Liver (tissue), 9 donors: ENCODE results near the gene CERS4. TPM values are rescaled to one million over a fixed set of nuclear protein-coding genes. Genes with fewer than 3 reads are reported as not detected.

Source experiments
- DNase-seq: peaks from one replicate; pipeline ENCODE4 v3.0.0-alpha.2; 2017; ENCODE audit warnings: low spot score
- H3K27ac ChIP-seq, 2 donors: one replicate each; pipeline ENCODE4 v1.7.0; 2013; ENCODE audit warnings: inconsistent platforms in 2 of 2, low read length in 2 of 2, control low read depth in 1 of 2, low read depth in 1 of 2, mild to moderate bottlenecking in 1 of 2
- H3K27me3 ChIP-seq, 4 donors: one replicate each; pipeline versions ENCODE4 v1.6.1 to v1.7.0; 2013; ENCODE audit warnings: low read length in 3 of 4, inconsistent platforms in 1 of 4, mild to moderate bottlenecking in 1 of 4, moderate library complexity in 1 of 4; ENCODE audit not compliant: control insufficient read depth in 4 of 4, insufficient read depth in 4 of 4
- H3K36me3 ChIP-seq, 4 donors: one replicate each; pipeline versions ENCODE4 v1.6.1 to v1.7.0; 2013; ENCODE audit warnings: low read length in 3 of 4, mild to moderate bottlenecking in 3 of 4, low read depth in 1 of 4, moderate library complexity in 1 of 4; ENCODE audit not compliant: control insufficient read depth in 4 of 4, insufficient read depth in 3 of 4
- H3K4me1 ChIP-seq, 4 donors: one replicate each; pipeline versions ENCODE4 v1.6.1 to v1.7.0; 2013; ENCODE audit warnings: low read length in 3 of 4, mild to moderate bottlenecking in 3 of 4, moderate library complexity in 1 of 4; ENCODE audit not compliant: control insufficient read depth in 4 of 4, insufficient read depth in 4 of 4
- H3K4me3 ChIP-seq, 3 donors: one replicate each; pipeline versions ENCODE4 v1.6.1 to v1.7.0; 2013; ENCODE audit warnings: low read length in 3 of 3, control low read depth in 1 of 3, low read depth in 1 of 3, mild to moderate bottlenecking in 1 of 3
- H3K9ac ChIP-seq, 2 donors: one replicate each; pipeline ENCODE4 v1.7.0; 2013; ENCODE audit warnings: low read length in 2 of 2, mild to moderate bottlenecking in 2 of 2, moderate library complexity in 2 of 2, control low read depth in 1 of 2, low read depth in 1 of 2
- H3K9me3 ChIP-seq, 4 donors: one replicate each; pipeline versions ENCODE4 v1.6.1 to v1.7.0; 2013; ENCODE audit warnings: low read length in 3 of 4; ENCODE audit not compliant: control insufficient read depth in 4 of 4
- EGR1 ChIP-seq, 2 donors: IDR thresholded peaks; 2 replicates each; pipeline ENCODE4 v1.6.1; 2016 to 2018; ENCODE audit warnings: antibody characterized with exemption in 2 of 2, low read depth in 2 of 2
- FOXA1 ChIP-seq: IDR thresholded peaks from 2 replicates; pipeline ENCODE4 v1.6.1; 2016; ENCODE audit warnings: antibody characterized with exemption
- FOXA2 ChIP-seq: IDR thresholded peaks from 2 replicates; pipeline ENCODE4 v1.6.1; 2016; ENCODE audit warnings: antibody characterized with exemption
- HNF4A ChIP-seq, 2 donors: conservative IDR thresholded peaks; 2 replicates each; pipeline ENCODE4 v1.6.1; 2016; ENCODE audit warnings: antibody characterized with exemption in 2 of 2, mild to moderate bottlenecking in 2 of 2
- HNF4G ChIP-seq: IDR thresholded peaks from 2 replicates; pipeline ENCODE4 v1.6.1; 2016; ENCODE audit warnings: antibody characterized with exemption
- JUND ChIP-seq, 2 donors: IDR thresholded peaks; 2 replicates each; pipeline ENCODE4 v1.6.1; 2016; ENCODE audit warnings: antibody characterized with exemption in 2 of 2
- NR2F2 ChIP-seq: IDR thresholded peaks from 2 replicates; pipeline ENCODE4 v1.6.1; 2016; ENCODE audit warnings: antibody characterized with exemption
- RAD21 ChIP-seq, 2 donors: IDR thresholded peaks; 2 replicates each; pipeline ENCODE4 v1.6.1; 2016; ENCODE audit warnings: antibody characterized with exemption in 2 of 2, mild to moderate bottlenecking in 2 of 2
- RXRA ChIP-seq, 2 donors: IDR thresholded peaks; 2 replicates each; pipeline ENCODE4 v1.6.1; 2017 to 2018; ENCODE audit warnings: antibody characterized with exemption in 2 of 2, mild to moderate bottlenecking in 1 of 2
- SP1 ChIP-seq: IDR thresholded peaks from 2 replicates; pipeline ENCODE4 v1.6.1; 2018; ENCODE audit warnings: antibody characterized with exemption, mild to moderate bottlenecking
- TAF1 ChIP-seq: conservative IDR thresholded peaks from 2 replicates; pipeline ENCODE4 v1.6.1; 2016; ENCODE audit warnings: antibody characterized with exemption, mild to moderate bottlenecking
- YY1 ChIP-seq: IDR thresholded peaks from 2 replicates; pipeline ENCODE4 v1.6.1; 2016; ENCODE audit warnings: antibody characterized with exemption, mild to moderate bottlenecking
- WGBS: extraction: QIAGEN DNeasy Blood & Tissue Kit; methylation state at CpG from one replicate; pipeline ENCODE4 v1.1.7; 2013; 5-methylcytosine and 5-hydroxymethylcytosine counted together
- polyA plus RNA-seq, 2 donors: library from polyadenylated mRNA; stranded (reverse) in 1 of 2; unstranded in 1 of 2; fragments of 200-250 nt in 1 of 2; fragments of >200 nt in 1 of 2; fragmentation: Nextera tagmentation in 1 of 2; extraction: Ambion mirVana in 1 of 2; gene quantifications; one replicate each; pipeline versions ENCODE4 v1.2.1 to v1.2.3, GENCODE V29; 2013 to 2015
- total RNA-seq, 2 donors: library from RNA; depleted of rRNA; stranded (reverse); fragments of >200 nt; gene quantifications; one replicate each; pipeline ENCODE4 v1.2.3, GENCODE V29; 2014
- TF ChIP-seq, protein P1 (sequence below): IDR thresholded peaks from 2 replicates; pipeline ENCODE4 v1.6.1; 2016; ENCODE audit warnings: antibody characterized with exemption
- TF ChIP-seq, protein P2 (sequence below): fragments of 150-350 bp; IDR thresholded peaks from 2 replicates; pipeline ENCODE4 v1.5.1; 2017; ENCODE audit warnings: improper control_type of control experiment, low read depth, low read length; ENCODE audit not compliant: missing input control
- TF ChIP-seq, protein P3 (sequence below): IDR thresholded peaks from 2 replicates; pipeline ENCODE4 v1.6.1; 2016; ENCODE audit warnings: antibody characterized with exemption
- TF ChIP-seq, protein P4 (sequence below): IDR thresholded peaks from 2 replicates; pipeline ENCODE4 v1.6.1; 2016; ENCODE audit warnings: antibody characterized with exemption, mild to moderate bottlenecking
- TF ChIP-seq, protein P5 (sequence below): IDR thresholded peaks from 2 replicates; pipeline ENCODE4 v1.6.1; 2016; ENCODE audit warnings: antibody characterized with exemption
- donor health status: healthy.
- donor health status: healthy.
- donor health status: healthy.
- donor health status: healthy.
- donor health status: healthy.

The CERS4 gene
- total and polyA plus RNA-seq, 4 donors = 42.7 to 65.1 (median 56.4) TPM

DNA sequence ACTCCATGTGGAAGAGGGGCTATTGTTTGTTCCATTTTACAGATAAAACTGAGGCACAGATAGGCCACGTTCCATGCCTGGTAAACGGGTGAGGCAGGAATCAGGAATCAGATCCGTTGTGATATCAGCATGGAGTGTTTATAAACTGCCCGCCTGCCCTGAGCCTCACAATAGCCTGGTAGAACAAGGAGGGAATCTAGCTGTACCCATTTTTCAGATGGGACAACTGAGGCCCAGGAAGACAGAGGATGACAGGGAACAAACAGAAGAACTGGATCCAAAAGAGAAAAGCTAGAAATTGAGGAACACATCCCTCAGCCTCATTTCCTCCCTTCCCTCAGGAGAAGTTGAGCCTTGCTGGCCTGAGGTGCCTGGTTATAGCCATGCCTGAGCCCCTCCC is 32.5 kb downstream of the CERS4 start:
- no peaks in the 10 kb centered on the region for H3K27me3 ChIP-seq

DNA sequence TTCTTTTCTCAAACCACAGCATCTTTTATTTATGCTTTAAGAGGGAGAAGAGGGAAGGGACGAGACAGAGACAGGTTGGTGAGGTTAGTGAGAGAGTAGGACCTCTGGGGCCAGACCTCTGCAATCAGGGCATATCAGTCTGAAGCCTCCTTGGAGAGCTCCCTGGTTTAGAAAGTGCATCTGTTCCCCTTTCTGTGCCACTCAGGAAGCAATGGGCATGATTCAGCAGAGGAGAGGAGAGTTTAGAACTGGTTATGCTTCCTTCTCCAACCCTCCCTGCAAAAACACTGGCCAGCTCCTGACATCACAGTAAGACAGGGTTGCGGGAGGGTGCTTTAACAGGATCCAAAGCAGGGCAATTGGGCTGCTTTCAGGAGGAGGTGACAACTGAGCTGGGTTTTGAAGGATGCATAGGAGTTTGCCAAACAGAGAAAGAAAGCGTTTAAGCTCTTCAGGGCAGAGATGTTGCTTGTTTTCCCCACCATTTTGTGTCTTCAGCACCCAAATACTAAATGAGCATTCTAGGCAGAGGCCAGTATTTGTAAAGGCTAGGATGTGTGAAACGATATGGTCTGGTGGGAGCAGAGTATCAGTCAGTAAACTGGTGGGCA is 33.1 kb downstream of the CERS4 start:
- H3K36me3 ChIP-seq = peaks cover 0 to 4% (median 2%) of the 10 kb centered on the region in 4 donors
- no peak for DNase-seq
- 94% methylated on average over 4 of the region's 4 CpGs for WGBS
- no peak overlapping the region for H3K27ac ChIP-seq
- H3K27me3 ChIP-seq = no peaks in the 10 kb centered on the region
- no peak overlapping the region for H3K9ac ChIP-seq
- no peak for TF ChIP-seq TAF1
- TF ChIP-seq JUND (IDR thresholded peaks at IDR 0.05) = no peak
- TF ChIP-seq, protein P1, sequence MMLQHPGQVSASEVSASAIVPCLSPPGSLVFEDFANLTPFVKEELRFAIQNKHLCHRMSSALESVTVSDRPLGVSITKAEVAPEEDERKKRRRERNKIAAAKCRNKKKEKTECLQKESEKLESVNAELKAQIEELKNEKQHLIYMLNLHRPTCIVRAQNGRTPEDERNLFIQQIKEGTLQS = no peak
- TF ChIP-seq HNF4A (conservative IDR thresholded peaks at IDR 0.05) = no peak
- no peak for TF ChIP-seq HNF4G
- TF ChIP-seq FOXA1 = no peak
- TF ChIP-seq, protein P2, sequence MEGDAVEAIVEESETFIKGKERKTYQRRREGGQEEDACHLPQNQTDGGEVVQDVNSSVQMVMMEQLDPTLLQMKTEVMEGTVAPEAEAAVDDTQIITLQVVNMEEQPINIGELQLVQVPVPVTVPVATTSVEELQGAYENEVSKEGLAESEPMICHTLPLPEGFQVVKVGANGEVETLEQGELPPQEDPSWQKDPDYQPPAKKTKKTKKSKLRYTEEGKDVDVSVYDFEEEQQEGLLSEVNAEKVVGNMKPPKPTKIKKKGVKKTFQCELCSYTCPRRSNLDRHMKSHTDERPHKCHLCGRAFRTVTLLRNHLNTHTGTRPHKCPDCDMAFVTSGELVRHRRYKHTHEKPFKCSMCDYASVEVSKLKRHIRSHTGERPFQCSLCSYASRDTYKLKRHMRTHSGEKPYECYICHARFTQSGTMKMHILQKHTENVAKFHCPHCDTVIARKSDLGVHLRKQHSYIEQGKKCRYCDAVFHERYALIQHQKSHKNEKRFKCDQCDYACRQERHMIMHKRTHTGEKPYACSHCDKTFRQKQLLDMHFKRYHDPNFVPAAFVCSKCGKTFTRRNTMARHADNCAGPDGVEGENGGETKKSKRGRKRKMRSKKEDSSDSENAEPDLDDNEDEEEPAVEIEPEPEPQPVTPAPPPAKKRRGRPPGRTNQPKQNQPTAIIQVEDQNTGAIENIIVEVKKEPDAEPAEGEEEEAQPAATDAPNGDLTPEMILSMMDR = no peak
- no peak for TF ChIP-seq EGR1 (IDR thresholded peaks at IDR 0.05; ENCODE audit: low read depth in 2 of 2)
- no peak for TF ChIP-seq FOXA2
- peaks cover 8 to 42% (median 32%) of the 10 kb centered on the region in 4 donors for H3K4me1 ChIP-seq
- H3K4me3 ChIP-seq = no peak overlapping the region
- H3K9me3 ChIP-seq = no peaks in the 10 kb centered on the region

More for the DNA sequence above, 32.5 kb downstream of the CERS4 start:
- no peak for DNase-seq
- Histone ChIP-seq H3K9me3 (no peaks in the 10 kb centered on the region), H3K9ac (no peak overlapping the region), H3K36me3 (peaks cover 0 to 4% (median 2%) of the 10 kb centered on the region in 4 donors), H3K27ac (peak overlapping the region in 1 of 2 donors; percentile 79), H3K4me1 (peaks cover 8 to 36% (median 27%) of the 10 kb centered on the region in 4 donors), H3K4me3 (no peak overlapping the region)
- WGBS = 89% methylated on average over 4 of the region's 4 CpGs
- TF ChIP-seq, protein P1 = no peak
- TF ChIP-seq NR2F2 (no peak), EGR1 (IDR thresholded peaks at IDR 0.05; ENCODE audit: low read depth in 2 of 2) (no peak), SP1 (no peak), RAD21 (IDR thresholded peaks at IDR 0.05) (no peak), HNF4G (no peak), FOXA2 (no peak), TAF1 (no peak), YY1 (no peak), FOXA1 (no peak), JUND (IDR thresholded peaks at IDR 0.05) (no peak), RXRA (IDR thresholded peaks at IDR 0.05) (no peak)
- TF ChIP-seq, protein P3, sequence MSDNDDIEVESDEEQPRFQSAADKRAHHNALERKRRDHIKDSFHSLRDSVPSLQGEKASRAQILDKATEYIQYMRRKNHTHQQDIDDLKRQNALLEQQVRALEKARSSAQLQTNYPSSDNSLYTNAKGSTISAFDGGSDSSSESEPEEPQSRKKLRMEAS = no peak
- TF ChIP-seq, protein P4, sequence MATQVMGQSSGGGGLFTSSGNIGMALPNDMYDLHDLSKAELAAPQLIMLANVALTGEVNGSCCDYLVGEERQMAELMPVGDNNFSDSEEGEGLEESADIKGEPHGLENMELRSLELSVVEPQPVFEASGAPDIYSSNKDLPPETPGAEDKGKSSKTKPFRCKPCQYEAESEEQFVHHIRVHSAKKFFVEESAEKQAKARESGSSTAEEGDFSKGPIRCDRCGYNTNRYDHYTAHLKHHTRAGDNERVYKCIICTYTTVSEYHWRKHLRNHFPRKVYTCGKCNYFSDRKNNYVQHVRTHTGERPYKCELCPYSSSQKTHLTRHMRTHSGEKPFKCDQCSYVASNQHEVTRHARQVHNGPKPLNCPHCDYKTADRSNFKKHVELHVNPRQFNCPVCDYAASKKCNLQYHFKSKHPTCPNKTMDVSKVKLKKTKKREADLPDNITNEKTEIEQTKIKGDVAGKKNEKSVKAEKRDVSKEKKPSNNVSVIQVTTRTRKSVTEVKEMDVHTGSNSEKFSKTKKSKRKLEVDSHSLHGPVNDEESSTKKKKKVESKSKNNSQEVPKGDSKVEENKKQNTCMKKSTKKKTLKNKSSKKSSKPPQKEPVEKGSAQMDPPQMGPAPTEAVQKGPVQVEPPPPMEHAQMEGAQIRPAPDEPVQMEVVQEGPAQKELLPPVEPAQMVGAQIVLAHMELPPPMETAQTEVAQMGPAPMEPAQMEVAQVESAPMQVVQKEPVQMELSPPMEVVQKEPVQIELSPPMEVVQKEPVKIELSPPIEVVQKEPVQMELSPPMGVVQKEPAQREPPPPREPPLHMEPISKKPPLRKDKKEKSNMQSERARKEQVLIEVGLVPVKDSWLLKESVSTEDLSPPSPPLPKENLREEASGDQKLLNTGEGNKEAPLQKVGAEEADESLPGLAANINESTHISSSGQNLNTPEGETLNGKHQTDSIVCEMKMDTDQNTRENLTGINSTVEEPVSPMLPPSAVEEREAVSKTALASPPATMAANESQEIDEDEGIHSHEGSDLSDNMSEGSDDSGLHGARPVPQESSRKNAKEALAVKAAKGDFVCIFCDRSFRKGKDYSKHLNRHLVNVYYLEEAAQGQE = no peak
- TF ChIP-seq, protein P5, sequence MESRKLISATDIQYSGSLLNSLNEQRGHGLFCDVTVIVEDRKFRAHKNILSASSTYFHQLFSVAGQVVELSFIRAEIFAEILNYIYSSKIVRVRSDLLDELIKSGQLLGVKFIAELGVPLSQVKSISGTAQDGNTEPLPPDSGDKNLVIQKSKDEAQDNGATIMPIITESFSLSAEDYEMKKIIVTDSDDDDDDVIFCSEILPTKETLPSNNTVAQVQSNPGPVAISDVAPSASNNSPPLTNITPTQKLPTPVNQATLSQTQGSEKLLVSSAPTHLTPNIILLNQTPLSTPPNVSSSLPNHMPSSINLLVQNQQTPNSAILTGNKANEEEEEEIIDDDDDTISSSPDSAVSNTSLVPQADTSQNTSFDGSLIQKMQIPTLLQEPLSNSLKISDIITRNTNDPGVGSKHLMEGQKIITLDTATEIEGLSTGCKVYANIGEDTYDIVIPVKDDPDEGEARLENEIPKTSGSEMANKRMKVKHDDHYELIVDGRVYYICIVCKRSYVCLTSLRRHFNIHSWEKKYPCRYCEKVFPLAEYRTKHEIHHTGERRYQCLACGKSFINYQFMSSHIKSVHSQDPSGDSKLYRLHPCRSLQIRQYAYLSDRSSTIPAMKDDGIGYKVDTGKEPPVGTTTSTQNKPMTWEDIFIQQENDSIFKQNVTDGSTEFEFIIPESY = no peak
